DMS53 treated with DMSO at 0.1 percent for 48 hours (cell line): ENCODE results near the gene SYTL3.
A peak's percentile ranks its signal among the peaks of the same experiment; 100 is the strongest.

Experiments used
- DNase-seq: peaks from one replicate; lab custom pipeline; 2025; ENCODE audit not compliant: unreplicated experiment; lab: John Stamatoyannopoulos, UW

SYTL3 gene

DNA sequence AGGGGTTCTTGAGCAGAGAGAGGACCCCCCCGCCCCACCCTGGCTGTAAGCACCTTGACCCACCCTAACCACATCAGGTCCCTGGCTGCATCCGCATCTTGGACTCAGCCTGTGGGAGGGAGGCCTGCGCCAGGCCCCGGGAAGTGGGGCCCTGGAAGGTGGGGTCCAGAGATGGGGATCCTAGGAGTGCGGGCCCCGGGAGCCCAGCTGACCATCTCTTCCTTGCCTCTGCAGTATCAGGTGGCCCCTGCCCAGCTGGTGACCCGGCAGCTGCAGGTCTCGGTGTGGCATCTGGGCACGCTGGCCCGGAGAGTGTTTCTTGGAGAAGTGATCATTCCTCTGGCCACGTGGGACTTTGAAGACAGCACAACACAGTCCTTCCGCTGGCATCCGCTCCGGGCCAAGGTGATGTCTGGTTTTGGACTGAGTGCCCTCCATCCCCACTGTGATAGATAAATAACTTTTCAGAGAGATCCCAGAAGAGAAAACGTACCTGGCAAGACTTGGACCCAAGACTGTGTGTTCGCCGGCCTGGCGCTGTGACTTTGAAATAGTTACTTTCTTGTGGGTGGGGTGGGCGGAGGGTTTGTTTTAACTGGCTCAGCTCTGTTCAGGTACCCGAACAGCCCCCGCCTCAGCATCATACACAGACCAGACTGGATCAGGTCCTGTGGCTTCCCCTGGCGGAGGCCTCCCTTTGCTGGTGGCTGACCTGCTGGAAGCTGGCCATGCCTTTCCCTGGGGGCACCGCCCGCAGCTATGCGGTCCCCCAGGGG is 107.3 kb downstream of the SYTL3 start:
- DNase-seq, result no peak

DNA sequence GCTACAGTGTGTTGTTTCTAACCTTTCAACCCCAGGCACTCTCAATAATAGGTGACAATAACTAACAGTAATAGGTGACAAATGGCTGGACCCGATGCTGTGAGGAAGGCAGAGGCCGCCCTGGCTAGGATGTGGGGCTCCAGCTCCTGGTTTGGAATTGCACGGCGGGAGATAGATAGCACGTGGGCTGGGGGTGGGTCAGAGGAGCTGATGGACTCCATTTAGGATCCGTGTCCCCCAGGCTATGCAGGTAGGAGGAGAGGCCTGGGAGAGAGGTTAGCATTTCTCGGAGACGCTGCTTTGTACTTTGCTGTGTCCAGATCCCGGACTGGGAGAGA is 107.9 kb downstream of the SYTL3 start:
- DNase-seq, result no peak

DNA sequence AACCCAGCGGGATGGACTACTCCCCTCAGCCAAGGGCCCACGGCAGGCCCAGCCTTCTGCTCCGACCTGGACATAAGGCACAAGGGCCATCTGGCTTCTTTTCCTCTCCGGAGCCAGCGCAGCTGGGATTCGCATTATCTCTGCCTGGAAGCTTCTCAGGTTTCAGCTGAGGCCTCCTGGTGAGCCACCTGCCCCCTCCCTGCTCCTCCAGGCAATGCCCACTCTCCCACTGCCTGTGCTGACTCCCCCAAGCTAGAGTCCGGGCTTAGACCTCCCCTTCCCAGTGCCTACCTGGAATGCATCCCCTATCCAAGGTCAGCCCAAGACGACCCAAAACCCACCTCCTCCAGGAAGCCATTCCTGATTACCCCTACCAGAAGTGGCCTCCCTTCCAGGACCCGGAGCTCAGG is 108.6 kb downstream of the SYTL3 start:
- DNase-seq, result peak; percentile 65

DNA sequence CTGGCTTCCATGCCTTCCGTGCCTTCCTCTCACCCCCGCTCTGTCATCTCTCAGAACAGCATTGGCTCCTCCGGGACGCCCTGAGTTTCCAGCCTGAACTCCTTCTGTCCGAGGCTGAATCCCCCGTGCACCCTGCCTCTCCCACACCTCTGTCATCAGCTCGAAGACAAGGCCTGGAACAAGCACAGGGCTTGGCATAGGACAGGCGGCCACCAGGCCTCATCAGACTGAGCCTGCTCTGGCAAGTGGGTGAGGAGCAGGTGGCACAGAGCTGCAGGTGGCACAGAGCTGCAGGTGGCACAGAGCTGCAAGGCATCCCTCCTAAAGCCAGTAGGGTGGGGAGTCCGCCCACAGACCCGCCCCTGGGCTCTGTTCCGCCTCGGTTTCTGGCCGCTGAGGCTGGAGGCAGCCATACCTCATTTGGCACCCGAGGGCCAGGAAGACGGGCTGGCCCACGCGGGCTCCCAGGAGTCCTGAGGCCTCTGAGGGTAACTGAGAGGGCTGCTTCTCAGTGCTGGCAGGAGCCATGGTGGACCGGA is 109.2 kb downstream of the SYTL3 start:
- DNase-seq, result no peak

DNA sequence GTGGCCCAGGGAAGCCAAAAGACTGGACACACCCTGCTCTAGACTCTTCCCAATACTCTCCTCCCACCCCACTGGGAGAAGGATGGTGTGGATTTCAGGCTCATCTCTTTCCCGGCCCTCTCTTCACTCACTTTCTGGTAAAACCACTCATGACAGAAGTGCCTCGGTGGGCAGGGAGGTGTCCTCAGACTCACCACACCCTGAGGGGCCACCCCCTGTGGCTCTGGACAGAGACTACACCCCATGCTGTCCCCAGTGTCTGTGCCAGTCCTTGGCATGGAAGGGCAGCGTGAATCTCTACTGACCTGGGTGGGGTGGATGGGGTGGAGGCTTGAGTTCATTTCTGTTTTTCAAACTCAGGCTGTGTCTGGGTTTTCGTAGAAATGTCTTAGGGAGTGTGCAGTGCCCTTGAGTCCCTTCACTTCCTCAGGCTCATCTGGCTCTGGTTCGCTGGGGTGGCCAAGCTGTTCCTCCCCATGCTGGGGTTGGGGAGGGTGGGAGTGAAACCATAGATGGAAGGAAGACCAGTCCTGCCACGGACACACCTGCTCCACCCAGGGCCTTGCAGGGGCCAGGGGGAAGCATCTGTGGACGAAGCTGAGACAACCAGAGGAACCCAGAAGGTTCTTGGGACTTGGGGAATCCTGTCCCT is 110.2 kb downstream of the SYTL3 start:
- DNase-seq, result no peak

DNA sequence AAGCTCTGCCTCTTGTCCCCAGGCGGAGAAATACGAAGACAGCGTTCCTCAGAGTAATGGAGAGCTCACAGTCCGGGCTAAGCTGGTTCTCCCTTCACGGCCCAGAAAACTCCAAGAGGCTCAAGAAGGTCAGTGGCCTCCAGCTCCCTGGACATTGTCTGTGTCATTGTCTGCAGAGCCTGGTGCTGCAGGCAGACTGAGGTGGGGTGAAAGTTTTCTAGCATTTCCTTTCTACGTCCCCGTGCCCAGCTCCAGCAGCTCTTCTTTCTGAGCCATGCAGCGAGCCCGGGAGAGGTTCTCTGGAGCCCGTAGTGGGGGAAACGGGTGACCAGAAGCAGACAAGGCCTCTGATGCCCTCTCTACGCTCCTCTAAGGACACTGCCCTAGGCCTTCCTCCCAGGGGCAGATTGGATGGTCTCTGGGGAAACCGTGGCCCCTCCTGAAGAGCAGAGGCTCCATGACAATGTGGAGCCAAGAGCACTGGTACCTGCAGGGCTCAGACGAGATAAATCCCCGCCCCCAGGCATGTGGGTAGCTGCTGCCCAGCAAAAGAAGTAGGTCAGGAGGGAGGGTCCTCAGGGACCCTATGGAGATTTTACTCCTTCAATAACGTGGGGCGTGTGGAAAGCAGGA is 110.9 kb downstream of the SYTL3 start:
- DNase-seq, result no peak

DNA sequence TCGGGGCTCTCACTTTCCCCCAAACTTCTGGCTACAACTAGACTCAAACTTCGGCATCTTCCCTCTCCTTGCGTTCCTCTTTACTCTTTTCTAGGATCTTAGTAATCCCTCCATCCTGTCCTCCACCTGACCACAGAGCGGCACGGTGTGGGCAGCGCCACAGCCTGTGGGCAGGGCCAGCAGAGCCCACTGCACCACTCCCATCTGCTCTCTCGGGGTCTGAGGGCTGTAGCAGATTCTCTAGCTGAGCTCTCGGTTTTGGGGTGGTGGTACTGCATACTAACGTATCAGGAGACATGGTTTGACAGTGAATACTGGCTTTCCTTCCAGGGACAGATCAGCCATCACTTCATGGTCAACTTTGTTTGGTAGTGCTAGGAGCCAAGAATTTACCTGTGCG is 111.9 kb downstream of the SYTL3 start:
- DNase-seq, result no peak

DNA sequence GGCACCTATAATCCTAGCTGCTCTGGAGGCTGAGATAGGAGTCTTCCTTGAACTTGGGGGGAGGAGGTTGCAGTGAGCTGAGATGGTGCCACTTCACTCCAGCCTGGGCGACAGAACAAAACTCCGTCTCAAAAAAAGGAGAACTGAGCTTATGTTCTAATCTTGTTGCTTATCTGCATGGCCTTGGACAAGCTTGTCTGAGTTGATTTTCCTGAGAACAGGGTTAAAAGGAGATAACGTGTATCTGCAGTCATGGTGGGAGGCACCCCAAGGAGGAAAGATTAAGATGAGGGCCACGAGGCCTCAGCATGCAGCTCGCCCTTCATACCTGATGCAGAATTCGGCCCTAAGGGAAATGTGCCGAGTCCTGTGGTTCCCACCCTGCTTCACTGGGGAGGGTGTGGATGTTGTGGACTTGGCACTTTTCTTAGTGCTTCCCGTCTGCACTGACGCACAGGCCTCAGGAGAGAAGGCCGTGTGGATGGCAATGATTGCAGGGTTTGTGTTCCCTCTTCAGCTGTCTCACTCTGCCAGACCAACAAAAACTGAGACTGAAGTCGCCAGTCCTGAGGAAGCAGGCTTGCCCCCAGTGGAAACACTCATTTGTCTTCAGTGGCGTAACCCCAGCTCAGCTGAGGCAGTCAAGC is 113.1 kb downstream of the SYTL3 start:
- DNase-seq, result no peak

DNA sequence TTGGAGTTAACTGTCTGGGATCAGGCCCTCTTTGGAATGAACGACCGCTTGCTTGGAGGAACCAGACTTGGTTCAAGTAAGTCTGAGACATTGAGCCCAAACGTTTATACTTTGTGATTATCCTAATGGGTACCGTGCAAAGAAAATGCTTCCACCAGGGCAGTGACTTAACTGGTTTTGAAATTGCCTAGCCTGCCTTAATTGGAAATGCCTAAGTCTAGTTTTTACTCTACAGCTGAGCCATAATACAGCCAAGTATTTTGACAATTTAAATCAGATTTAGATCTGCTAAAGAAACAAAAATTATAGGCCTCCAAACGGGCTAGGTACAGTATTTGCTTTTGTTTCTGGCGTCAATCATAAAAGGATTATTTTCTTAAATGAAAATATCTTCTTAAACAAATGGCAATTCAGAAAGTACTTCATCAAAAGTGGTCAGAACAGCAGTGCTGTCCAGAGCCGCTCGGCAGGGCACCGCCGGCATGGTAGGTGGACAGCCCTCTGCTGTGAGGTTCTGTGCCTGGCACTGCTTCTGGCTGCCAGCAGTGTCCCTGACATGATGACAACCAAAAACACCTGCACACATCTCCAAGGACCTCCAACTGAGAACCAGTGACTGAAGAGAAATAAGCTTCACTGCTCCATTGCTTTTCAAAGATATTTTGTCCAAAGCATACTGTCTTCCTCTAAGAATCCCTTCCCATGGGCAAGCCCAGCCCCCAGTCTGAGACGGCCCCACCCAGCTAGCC is 113.8 kb downstream of the SYTL3 start:
- no peak for DNase-seq

DNA sequence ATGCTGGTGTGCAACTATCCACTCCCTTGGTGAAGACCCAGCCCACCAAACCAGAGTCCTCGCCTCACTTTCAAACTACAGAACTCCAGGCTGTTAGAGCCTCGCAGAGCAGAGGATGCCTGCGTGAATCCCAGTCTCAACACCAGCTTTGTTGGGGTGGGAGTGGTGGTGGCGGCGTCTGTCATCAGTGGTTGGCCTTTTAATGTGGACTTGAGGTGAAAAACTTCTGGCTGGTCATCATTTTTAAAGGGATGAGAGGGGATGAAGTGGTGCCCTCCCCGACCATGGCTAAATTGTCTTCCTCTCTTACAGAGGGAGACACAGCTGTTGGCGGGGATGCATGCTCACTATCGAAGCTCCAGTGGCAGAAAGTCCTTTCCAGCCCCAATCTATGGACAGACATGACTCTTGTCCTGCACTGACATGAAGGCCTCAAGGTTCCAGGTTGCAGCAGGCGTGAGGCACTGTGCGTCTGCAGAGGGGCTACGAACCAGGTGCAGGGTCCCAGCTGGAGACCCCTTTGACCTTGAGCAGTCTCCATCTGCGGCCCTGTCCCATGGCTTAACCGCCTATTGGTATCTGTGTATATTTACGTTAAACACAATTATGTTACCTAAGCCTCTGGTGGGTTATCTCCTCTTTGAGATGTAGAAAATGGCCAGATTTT is 114.5 kb downstream of the SYTL3 start:
- no peak for DNase-seq

DNA sequence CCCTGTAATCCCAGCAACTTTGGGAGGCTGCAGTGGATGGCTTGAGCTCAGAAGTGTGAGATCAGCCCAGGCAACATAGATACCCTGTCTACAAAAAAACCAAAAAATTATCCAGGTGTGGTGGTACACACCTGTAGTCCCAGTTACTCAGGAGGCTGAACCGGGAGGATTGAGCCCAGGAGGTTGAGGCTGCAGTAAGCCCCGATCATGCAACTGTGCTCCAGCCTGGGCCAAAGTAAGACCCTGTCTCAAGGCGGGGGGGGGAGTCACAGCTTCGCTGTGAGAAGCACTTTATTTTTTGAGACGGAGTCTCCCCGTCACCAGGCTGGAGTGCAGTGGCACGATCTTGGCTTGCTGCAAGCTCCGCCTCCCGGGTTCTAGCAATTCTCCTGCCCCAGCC is 115.1 kb downstream of the SYTL3 start:
- DNase-seq, result no peak

DNA sequence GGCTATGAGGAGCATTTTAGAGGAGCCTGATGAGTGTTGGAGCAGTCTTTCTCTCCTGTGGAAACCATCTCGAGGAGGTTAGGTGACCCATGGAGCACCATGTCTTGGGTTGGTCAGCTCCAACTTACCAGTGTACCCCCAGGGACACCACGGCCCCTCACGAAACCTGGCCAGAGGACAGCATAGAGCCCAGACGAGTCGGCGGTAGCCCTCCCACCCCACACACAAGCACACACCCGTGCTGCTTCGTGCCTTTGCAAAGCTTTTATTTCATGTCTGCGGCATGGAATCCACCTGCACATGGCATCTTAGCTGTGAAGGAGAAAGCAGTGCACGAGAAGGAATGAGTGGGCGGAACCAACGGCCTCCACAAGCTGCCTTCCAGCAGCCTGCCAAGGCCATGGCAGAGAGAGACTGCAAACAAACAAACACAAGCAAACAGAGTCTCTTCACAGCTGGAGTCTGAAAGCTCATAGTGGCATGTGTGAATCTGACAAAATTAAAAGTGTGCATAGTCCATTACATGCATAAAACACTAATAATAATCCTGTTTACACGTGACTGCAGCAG is 115.7 kb downstream of the SYTL3 start:
- DNase-seq, result no peak

DNA sequence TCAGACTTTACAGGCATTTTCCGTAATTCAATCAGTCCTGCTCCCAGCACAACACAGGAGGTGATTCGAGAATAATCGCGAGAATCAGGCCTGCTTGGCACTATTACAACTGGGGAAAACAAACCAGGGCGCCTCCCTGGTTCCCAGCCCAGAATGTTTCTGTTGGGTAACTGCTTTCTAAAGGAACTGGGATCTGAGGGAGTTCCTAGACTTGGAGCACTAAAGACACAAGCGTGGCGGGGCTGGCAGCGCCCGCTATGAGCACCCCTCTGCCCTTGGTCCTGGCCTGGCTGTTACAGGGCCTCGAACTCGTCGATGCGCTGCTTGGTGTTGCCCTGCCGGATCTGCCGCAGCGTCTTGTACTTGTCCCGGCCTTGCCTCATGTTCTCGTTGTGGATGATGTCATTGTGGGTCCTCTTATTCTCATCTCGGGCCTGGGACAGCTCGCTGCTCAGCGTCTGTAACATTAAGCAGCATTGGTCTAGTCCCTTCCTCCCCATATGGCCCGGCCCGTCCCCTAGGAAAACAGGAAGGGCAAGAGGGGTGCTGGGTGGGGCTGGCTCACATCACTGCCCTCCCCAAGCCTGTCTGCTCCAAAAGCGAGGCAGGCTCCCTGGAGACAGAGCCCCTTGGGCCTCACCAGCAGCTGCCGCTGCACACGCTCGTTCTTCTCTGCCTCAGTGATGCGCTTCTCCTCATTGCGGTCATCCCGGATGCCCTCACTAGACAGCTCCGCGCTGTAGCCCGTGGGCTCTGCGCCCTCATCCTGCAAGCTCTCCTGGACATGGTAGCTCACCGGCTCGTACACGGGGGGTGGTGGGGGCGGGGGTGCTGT is 117.0 kb downstream of the SYTL3 start:
- DNase-seq, result no peak

DNA sequence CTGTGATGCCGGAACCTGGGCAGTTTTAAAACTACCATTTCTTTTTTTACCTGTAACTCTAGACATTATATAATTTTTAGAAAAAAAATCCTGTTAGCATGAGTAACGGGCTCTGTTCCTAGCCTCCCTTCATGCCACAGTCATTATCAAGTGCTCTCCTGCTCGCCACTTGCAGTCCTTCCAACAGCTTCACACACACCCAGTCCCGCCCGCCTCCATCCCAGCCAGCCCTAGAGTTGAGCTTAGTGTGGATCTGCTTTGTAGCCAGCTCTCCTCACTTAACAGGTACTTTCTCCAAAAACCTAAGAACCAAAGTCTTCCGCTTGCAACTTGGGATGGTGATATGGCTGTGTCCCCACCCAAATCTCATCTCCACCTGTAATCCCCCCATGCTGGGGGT is 117.9 kb downstream of the SYTL3 start:
- no peak for DNase-seq

DNA sequence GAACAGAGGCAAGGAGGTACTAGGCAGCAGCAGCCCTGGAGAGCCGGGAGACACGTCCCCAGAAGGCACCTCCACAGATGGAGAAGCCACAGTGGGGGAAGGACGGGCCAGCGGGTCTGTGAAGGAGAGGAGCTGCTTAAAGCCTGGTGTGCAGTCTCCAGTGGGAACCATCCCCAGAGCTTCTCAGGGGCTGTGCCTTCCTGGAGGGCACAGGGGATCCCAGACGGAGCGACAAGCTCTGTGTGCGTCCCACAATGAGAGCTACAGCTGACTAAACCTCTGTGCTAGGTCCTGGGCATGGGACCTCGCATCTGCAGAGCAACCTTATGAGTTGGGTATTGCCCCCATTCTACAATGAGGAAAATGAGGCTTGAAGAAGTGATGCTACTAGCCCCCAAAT is 118.6 kb downstream of the SYTL3 start:
- DNase-seq, result no peak

DNA sequence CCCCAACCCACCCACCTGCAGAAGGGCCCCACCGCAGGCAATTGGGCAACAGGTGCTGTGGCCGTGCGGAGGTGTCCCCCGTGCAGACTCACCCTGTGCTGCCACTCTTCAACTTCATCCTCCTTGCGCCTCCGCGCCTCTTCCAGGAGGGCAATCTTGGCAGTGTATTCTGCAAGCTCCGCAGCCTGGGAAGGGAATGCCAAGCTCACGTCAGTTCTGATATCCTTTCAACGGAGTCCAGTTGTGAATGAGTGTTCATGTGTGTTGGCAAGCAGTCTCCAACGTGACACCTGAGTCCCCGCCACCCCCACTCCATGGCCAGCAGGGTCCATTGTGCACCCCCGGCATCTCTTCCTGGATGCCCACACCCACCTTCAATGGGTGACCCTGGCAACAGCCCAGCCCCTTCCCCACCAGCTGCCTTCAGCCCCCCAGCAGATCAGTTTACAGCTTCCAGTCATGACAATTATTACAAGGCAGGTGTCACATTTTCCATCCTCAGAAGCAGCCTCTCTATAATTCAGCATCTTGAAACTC is 119.4 kb downstream of the SYTL3 start:
- no peak for DNase-seq

DNA sequence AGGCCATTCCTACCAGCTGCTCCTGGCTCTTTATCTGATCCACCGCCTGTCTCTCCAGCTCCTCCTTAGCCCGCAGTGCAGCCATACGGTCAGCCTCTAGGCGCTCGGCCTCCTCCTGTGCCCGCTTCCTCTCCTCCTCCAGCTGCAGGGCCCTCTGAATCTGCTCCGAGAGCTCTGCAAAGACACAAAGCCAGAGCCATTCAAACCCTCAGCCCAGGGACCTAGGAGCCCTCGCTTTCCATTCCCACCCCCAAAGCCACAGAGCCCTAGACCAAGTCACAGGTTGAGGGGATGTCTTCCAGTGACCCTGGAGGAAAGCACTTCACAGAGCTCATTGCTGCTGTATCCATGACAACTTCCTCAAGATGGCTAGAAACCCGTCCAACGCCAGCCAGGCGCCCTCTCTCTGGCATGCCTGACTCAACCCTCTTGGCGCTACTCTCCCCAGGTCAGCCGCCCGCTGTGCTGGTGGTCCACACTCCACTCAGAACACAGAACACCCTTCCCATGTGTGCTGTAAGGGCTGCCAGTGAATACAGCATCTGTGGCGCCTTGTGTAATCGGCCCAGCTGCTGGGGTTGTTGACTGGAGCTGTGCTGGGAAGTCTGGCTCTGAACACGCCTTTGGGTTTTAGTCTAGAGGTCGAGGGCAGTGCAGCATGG is 120.0 kb downstream of the SYTL3 start:
- DNase-seq, result no peak

DNA sequence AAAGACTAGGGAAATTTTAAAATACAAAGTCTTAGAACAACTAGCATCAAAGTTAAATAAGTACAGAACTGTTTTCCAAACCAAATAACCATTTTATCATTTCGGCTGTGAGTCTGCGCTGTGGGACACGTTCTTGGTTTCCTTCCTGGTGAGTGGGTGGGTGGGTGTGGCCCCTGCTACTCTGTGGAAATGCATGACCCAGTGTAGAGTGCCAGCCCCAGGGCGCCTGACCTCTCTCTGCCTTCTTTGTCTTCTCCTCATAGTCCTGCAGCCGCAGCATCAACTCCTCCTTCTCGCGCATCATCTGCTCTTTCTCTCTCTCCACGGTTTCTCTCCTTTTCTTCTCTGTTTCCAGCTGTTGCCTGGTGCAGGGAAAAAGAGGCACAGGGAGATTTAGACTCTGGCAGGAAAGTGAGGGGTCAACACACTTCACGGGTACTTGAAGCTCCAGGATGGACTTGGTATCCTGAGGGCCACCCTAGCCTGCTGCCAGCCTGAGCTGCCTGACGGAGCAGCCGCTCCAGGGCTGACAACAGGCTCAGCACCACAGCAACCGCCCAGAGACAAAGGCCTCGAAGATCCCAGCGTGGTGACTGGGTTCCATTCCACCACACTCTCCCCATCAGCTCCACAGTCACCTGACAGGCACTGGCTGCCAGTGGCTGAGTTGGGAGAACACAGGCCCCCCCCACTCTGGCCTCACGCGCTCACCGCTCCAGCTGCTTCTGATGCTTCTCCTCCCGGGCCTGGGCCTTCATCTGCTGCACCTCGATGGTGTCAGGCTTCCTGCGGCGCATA is 120.9 kb downstream of the SYTL3 start:
- no peak for DNase-seq
